Measurements from ENCODE around the gene CHRM1.
"Not testable (repeated sequence)": the region's sequence is repeated elsewhere in the genome, so short reads cannot be mapped to it uniquely, and the experiment has no call there.

CHRM1 gene, protein sequence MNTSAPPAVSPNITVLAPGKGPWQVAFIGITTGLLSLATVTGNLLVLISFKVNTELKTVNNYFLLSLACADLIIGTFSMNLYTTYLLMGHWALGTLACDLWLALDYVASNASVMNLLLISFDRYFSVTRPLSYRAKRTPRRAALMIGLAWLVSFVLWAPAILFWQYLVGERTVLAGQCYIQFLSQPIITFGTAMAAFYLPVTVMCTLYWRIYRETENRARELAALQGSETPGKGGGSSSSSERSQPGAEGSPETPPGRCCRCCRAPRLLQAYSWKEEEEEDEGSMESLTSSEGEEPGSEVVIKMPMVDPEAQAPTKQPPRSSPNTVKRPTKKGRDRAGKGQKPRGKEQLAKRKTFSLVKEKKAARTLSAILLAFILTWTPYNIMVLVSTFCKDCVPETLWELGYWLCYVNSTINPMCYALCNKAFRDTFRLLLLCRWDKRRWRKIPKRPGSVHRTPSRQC

DNA sequence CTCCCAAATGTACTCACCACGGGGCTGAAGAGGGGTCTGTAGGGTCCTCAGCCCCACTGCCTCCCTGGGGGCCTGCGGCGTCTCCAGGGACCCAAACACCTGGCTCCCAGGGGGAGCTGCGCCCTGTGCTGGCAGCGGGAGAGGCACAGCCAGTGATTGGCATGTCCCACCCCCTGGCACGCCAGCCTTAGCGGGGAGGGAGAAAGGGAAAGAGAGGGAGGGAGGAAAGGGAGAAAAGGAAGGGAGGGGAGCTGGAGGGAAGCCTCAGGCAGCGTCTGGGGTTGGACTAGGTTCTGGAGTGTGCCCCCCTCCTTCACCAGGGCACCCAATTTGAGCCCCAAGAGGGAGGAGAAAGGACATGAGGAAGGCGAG lies at the start of gene CHRM1:
CHRM1 (minus strand) TSS at position 163 of the 372 bp plus-strand sequence. CDS start 10,263 bp downstream, outside the sequence.
- DNase-seq: no peak

DNA sequence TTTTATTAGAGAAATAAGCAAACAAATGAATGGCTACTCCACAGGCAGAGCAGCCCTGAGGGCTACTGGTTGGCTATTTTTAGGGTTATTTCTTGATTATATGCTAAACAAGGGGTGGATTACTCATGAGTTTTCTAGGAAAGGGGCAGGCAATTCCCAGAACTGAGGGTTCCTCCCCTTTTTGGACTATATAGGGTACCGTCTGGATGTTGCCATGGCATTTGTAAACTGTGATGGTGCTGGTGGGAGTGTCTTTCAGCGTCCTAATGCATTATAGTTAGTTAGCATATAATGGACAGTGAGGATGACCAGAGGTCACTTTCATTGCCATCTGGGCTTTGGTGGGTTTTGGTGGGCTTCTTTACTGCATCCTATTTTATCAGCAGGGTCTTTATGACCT lies 44.4 kb upstream of the CHRM1 start:
- no peak for DNase-seq

DNA sequence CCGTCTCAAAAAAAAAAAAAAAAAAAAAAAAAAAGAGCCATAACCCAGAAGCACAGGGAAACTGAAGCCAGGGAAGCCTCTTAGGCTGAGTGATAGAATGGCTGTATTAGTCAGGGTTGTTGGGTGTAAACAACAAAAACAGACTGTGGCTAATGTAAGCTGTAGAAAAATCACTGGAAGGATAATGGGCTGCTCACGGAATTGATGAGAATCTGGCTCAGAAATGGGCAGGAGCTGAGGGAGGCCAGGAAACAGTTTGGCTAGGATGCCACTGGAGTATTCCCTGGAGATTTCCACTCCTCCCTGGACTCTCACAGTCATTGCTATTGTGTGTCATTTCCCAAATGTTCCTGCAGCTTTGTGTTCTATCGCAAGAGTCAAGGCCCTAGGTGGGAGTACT lies 41.2 kb upstream of the CHRM1 start:
- DNase-seq: no peak

DNA sequence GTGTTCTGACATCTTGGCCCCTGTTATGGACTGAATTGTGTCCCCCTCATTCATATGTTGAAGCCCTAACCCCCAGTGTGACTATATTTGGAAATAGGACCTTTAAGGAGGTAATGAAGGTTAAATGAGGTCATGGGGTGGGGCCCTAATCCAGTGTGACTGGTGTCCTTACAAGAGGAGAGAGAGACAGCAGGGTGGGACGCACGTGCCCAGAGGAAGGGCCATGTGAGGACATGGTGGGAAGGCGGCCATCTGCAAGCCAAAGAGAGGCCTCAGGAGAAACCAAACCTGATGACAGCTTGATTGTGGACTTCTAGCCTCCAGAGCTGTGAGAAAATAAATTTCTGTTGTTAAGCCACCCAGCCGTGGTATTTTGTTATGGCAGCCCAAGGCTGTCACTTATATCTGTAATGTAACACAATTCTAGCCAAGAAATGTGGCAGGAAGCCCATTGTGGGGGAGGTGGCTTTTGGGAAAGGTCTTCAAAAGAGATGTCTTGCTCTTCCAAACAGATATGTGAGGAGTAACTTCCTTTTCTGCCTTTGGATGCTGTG lies 39.9 kb upstream of the CHRM1 start:
- DNase-seq: no peak

DNA sequence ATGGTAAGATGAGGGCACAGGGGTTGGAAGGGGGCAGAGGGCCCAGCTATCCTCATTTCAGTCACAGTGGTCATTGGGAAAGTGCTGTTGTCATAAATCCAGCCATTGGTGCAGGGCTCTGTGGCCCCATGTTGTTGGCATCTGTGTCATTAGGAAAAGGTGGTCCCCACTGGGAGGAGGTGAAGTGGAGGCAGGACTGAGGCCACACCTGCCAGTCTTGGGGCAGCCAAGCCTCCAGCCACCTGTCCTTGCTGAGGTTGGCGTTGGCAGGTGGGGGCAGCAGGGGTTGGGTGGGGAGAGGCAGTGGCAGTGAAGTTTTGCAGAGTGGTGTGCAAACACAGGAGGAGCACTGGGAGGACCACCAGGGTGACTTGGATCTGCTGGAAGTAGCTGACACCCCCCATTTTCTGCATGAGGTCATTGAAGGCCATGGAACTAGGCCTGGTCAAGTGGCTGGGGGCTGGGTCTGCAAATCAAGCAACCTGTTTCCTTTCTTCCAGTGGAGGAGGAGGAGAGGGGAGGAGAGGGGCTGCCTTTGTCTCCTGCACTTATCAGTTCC lies 38.3 kb upstream of the CHRM1 start:
- no peak for DNase-seq

DNA sequence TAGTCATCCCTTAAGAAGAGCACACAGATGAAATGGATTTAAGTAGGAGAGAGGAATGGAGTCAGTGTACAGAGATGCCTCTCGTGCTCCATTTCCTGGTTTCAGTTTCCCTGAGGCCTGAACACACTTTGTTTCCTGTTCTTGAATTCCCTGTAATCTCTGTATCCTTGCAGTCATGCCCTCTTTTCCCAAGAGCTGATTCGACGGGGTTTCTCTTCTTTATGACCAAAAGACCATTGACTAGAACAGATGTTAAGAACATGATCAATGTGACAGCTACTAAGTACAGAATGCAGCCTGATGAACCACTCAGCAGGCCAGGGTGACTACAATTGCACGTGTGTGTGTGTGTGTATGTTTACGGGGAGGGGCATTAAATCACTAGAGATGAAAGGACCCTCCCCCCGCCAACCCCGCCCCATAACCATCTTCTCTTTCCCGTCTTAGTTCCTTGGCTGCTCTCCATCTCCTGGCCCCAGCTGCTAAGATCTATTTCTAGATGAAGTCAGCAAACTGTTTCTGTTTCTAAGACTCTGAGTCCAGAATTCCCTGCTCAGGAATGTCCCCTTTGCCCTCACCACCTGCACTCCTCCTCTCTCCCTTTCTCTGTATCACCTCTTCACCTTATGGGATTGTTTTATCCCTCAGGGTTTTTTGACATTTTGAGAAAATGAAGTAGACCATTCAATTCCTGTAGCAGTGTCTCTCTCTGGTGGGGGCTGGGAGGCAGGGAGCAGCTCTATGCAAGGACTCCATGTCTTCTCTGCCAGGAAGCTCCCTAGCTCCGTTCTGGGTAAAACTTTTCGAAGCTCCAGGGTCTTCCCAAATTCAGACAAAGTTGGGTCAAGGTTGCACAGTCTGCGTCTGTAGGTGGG lies 37.6 kb upstream of the CHRM1 start:
- DNase-seq: no peak

DNA sequence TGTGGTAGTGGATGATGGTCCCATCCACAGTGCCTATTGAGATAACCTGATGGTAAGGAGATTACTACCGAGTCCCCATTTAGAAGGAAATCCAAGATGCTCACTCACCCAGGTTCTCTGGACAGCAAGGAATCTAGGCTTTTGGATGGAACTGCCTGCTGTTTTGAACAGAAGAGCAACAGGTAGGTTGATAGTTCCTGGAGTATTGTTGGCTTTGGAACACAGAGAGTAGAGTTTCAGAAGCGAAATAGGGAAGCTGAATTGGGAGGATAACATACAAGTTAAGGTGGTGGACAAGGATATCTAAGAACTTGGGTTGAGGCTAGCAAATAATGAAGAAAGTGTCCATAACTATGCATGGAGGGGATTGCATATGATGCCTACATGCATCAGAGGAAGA lies 36.0 kb upstream of the CHRM1 start:
- no peak for DNase-seq

DNA sequence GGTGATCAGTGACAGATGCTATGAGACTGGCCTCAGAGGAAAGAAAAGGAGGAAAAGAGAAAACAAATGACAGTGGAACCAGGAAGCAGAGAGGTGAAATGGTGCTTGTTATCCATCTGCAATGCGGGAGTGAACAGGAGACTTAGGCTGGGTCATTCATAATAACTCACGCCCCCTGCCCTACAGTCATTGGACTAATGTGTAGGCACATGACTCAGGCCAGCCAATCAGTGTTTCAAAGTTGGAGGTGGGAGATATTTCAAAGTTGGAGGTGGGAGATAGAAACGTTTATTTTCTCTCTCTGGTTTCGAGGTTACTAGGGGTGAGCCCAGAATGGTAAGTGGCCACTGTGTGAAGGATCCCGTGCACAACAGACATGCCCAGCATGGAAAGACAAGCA lies 33.3 kb upstream of the CHRM1 start:
- DNase-seq: no peak

DNA sequence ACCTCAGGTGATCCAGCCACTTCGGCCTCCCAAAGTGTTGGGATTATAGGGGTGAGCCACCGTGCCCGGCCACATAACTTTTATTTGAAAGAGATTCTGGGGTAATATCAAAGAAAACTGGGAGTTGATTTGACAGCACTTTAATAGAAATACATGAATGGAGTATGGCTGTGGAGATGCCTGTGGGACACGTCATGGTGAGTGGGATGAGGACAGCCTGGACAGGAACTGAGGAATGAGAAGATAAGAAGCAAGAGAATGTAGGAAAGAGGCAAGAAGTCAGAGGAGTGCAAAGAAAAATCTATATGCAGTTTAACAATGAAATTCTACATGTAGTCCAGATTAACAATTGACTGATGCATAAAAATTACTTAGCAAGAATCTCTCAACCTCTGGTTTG lies 32.6 kb upstream of the CHRM1 start:
- DNase-seq: no peak

DNA sequence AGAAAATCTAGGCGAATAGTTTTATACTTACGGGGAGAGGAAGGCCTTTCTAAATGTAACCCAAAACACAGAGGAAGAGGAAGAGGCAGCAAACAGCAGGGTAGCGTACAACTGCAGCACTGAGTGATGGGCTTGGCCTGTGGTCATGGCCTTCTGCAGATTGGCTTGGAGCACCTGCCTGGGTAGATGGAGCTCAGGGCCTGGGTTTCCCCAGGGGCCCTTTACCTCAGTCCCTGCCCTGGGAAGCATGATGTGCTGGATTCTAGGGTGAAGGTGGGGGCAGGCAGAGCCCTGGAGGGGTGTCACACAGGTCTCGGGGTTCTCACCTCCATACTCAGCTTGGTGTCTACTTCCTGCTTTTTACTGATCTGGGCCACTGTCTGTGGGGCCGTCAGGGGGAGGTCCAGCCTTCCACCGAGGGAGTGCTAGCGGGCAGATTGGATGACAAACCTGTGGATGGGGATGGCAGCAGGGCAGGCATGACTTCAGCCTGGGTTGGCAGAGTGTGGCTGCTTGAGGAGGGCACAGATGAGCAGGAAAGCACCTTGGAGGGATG lies 27.7 kb upstream of the CHRM1 start:
- no peak for DNase-seq

DNA sequence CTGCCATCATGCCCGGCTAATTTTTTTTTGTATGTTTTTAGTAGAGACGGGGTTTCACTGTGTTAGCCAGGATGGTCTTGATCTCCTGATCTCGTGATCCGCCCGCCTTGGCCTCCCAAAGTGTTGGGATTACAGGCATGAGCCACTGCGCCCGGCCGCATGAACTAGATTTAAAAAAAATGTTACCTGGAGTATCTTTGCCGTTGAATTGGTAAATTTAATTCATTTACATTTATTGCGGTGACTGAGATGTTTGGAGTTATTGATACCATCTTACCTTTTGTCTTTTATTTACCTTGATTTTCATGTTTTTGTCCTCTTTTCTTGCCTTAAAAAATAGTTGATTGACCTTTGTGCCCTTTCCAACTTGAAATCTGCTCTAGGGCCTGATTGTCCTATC lies 24.4 kb upstream of the CHRM1 start:
- DNase-seq: not testable (repeated sequence)

DNA sequence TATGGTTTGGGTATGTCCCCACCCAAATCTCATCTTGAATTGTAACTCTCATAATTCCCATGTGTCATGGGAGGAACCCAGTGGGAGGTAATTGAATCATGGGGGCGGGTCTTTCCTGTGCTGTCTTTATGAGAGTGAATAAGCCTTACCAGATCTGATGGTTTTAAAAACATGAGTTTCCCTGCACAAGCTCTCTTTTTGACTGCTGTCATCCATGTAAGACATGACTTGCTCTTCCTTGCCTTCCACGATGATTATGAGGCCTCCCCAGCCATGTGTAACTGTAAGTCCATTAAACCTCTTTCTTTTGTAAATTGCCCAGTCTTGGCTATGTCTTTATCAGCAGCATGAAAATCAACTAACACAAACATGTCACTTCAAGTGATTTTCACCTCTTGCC lies 16.4 kb upstream of the CHRM1 start:
- not testable (repeated sequence) for DNase-seq

DNA sequence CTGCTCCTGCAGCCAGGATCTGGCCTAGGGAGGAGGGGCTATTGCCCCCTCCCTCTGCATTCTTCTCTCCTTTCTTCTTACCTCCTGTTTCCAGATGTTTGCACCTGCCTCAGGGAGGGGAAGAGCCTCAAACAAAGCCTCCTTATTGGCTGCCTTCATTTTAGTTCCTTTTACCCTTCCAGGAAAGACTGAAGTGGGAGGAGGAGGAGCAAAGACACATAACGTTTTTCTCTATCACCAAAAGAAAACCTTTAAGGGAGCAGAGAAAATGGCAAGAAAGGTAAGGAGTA lies 13.3 kb upstream of the CHRM1 start:
- no peak for DNase-seq

DNA sequence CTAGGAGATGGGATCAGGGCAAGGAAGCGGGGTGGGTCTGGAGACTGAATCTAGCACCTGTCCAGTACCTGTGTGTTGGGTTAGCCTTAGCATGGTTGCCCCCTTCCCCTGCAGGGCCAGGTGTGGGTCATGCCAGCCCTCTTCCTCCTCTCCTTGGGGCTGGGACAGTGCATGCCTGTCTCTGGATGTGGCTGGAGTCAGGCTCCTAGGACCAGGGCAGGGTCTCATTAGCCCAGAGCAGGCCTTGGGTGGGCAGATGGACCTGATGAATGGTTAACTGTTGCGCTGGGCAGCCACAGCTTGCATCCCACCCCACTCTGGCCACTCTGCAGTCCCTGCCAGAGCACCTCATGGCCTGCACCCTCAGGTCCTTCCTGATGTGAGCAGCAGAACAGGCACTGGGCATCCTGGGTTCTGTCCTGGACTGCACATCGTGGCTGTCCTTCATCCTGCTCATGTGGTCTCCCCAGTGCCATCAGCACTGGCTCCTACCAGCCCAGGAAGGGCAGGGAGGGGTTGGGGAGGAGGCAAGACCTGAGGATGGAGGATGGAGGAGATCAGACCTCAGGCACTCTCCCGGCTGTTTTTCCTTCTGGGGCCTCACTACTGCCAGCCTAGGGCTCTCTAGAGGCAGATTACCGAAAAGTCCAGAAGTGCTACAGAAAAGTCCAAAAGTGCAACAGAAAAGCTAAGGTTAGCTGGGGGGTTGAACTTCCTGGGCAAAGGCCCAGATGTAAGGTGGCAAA lies 12.8 kb upstream of the CHRM1 start:
- DNase-seq: no peak

DNA sequence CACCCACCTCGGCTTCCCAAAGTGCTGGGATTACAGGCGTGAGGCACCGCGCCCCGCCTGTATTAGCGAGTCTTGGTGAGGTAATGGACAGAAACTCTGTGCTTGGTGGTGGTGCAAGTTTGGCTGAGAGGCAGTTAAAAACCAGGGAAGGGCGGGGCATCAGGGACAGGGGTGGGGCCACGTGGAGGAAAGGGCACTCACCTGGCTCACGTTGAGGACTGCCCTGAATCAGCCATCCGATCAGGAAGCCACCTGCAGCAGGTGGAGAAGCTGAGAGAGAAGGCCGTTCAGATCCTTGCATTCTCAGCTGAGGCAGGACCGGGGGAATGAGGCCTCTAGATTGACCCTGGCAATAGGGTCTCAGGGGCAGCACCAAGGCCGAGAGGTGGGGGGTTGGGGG lies 12.1 kb upstream of the CHRM1 start:
- no peak for DNase-seq

DNA sequence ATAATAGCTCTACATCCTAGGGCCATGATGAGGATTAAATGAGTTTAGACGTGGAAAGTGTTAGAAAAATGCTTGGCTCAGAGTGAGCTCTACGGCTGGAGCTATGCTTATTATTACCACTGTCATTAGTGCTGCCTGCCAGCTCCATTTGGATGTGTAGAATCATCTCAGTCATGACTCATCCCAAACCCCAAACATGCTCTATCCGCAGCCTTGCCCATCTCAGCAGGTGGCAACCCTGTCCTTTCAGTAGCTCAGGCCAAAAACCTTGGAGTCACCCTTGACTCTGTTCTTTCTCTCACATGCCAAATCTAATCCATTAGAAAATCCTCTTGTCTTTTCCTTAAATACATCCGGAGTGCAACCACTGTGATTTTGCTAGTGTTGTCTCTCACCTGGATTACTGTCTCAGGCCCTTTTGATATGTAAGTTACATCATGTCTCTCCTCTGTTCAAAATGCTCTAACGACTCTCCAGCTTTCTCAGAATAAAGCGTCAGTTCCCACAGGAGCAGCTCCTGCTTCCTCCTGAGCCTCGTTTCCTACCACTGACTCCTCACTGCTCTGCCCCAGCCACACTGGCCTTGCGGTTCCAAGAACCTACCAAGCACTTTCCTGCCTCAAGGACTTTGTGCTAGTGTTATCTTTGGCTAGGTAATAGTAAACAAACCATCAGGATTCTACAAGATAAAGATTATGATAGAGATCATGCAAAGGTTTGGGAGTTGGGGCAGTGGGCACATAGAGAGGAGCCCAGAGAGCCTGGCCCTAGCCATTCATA lies 10.5 kb upstream of the CHRM1 start:
- no peak for DNase-seq

DNA sequence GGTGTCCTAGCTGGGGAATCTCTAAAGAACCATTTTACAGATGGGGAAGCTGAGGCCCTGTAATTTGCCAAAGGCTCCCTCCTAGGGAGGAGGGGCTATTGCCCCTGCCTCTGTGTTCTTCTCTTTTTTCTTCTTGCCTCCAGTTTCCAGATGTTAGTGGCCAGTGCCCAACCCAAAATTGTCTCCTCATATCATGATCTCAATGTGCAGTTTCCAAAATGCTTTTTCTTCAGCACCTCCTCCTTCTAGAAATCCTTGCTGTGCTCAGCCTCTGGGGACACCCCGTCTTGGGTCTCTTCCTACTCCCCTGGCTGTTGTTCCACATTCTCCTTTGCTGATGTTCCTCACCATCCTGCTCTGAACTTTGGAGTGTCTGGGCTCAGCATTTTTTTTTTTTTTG lies 9.5 kb upstream of the CHRM1 start:
- no peak for DNase-seq

DNA sequence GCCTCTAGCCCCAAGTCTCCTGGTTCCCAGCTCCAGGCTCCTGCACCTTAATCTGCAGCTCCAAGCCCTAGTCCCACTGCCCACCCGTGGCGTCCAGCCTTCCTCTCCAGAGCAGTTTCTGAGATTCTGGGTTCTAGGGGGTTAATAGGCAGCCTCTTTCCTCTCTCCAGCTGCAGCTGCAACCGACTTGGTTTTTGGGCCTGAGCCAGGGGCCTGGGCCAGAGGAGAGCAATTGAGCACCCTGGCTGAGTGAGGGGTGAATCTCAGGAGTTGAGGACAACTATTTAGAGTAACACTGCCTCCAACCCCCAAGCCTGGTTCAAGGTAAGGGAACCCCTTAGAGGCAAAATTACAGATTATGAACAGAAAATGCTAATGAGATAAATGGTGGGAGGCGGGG lies 9.0 kb upstream of the CHRM1 start:
- DNase-seq: no peak

DNA sequence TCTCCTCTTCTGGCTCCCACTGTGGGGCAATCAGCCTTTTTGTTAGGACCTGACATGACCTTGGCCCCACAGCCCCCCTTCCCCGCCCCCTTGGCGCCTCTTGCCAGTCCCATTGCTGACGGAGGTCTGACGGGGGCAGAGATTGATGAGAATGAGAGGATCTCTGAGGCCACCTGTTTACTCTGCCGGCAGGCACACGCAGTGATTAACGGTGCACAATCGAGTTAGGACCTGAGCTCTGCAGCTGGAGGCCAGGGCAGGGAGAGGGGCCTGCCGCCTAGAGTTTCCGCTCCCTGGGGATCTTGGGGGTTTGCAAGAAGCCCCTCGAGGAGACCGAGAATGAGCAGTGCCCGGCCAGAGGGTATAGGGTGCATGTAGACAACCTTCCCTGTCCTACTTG lies 6.8 kb upstream of the CHRM1 start:
- peak in 1 of 2 experiments; percentile 26 for DNase-seq

DNA sequence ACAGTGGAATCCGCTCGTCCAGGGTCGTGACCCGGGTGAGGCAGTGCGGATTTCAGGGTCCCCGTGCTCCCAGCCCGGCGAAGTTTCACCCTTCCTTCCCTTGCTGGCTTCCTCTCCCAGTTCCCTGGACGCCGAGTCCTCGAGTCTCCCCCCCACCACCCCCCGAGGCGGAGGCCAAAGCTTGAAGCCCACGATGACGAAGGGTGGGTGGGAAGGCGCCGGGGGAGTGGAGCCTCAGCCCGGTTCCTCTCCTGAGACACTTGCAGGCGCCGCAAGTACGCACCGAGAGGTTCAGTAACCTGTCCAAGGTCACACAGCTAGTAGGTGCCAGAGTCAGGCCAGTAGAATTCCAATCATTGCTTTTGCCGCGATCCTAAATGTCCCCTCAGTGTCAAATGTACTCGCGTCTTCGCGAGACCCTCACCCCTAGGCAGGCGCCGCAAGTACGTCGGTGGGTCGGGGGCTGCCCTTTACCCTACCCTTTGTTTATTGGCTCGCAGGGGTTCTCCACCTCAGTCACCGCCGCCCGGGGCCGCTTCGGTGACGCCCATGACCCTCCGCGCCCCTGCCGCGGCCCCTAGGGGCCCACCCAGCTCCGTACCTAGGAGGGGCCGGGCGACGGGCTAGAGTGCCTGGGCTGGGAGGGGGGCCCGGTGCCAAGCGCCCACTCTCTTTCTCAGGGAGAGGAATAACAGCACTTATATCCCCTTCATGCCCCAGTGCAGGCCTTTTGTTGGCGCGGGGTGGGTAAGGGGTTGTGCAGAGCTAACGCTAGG lies 5.7 kb upstream of the CHRM1 start:
- no peak for DNase-seq
